NCI-H1694 (cell line): ENCODE results near the gene DUSP23.

Source experiments
- DNase-seq: peaks from one replicate; lab custom pipeline; 2025; lab: John Stamatoyannopoulos, UW

DUSP23 gene

GRCh38 chr1:159786465-159786864 lies 5.7 kb downstream of the DUSP23 start:
- DNase-seq: no peak

GRCh38 chr1:159786966-159787365 lies 6.2 kb downstream of the DUSP23 start:
- DNase-seq: no peak

- peak; percentile 12 for DNase-seq
These were observed 9.6 kb downstream of the DUSP23 start for GRCh38 chr1:159790237-159790917.

GRCh38 chr1:159791031-159791430 lies 10.3 kb downstream of the DUSP23 start:
- DNase-seq: no peak

- DNase-seq: no peak
These were observed 10.7 kb downstream of the DUSP23 start for GRCh38 chr1:159791461-159791860.

- DNase-seq: no peak
These were observed 14.8 kb downstream of the DUSP23 start for GRCh38 chr1:159795534-159795933.

GRCh38 chr1:159798893-159799292 lies 18.1 kb downstream of the DUSP23 start:
- DNase-seq: peak; percentile 93

- no peak for DNase-seq
These were observed 18.8 kb downstream of the DUSP23 start for GRCh38 chr1:159799446-159799985.

- no peak for DNase-seq
These were observed 19.6 kb downstream of the DUSP23 start for GRCh38 chr1:159800177-159800930.

GRCh38 chr1:159802111-159802510 lies 21.3 kb downstream of the DUSP23 start, which contains the start of gene FCRL6:
Gene FCRL6, plus strand, starts transcription at chr1:159802360. Its CDS starts 65 bp downstream, at chr1:159802425.
- no peak for DNase-seq

- no peak for DNase-seq
These were observed 23.4 kb downstream of the DUSP23 start for GRCh38 chr1:159803956-159804689.

GRCh38 chr1:159804924-159805323 lies 24.2 kb downstream of the DUSP23 start:
- DNase-seq: no peak

- DNase-seq: no peak
These were observed 35.2 kb downstream of the DUSP23 start for GRCh38 chr1:159815926-159816325.

- no peak for DNase-seq
These were observed 36.7 kb downstream of the DUSP23 start for GRCh38 chr1:159817276-159818041.

- DNase-seq: no peak
These were observed 40.6 kb downstream of the DUSP23 start for GRCh38 chr1:159821171-159821867.

- peak; percentile 94 for DNase-seq
These were observed 42.6 kb downstream of the DUSP23 start for GRCh38 chr1:159823406-159823805.

GRCh38 chr1:159825564-159825963 lies 44.8 kb downstream of the DUSP23 start:
- no peak for DNase-seq

GRCh38 chr1:159826441-159827101 lies 45.8 kb downstream of the DUSP23 start, which contains the start of gene SLAMF8:
Gene SLAMF8, plus strand, starts transcription at chr1:159826873. Its CDS starts 26 bp downstream, at chr1:159826899.
- DNase-seq: no peak

GRCh38 chr1:159827102-159827490 lies 46.3 kb downstream of the DUSP23 start:
- DNase-seq: no peak

- DNase-seq: no peak
These were observed 46.8 kb downstream of the DUSP23 start for GRCh38 chr1:159827549-159827948.
